HG02885 (cell line): ENCODE data around the gene CDH6.
"Not testable (repeated sequence)": the region's sequence is repeated elsewhere in the genome, so short reads cannot be mapped to it uniquely, and the experiment has no call there.

Source experiments
- ATAC-seq: cut with Tn5 transposase; IDR thresholded peaks from one replicate; pipeline ENCODE4 v1.9.1; 2021; ENCODE audit warnings: mild to moderate bottlenecking; ENCODE audit not compliant: unreplicated experiment, poor library complexity

Gene CDH6

DNA sequence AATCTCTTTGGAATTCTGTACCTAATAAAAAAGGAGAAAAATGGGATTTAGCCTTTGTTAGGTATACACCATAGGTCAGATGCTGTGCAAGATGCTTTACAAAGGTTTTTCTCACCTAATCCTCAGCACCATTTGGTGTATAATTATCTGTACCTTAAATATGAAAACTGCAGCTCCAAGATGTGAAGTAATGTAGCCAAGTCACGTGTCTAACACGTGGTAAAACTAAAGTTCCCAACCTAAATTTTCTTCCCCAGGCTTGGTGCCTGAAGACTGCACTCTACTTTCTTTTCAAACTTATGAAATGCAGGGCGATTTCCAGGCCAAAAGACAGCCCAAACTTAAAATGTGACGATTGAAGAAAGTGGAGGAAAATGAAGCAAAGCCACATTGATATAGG lies 125.8 kb downstream of the CDH6 start:
- ATAC-seq: no peak

DNA sequence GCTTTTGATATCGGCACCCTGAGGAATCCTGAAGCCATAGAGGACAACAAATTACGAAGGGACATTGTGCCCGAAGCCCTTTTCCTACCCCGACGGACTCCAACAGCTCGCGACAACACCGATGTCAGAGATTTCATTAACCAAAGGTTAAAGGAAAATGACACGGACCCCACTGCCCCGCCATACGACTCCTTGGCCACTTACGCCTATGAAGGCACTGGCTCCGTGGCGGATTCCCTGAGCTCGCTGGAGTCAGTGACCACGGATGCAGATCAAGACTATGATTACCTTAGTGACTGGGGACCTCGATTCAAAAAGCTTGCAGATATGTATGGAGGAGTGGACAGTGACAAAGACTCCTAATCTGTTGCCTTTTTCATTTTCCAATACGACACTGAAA lies 129.5 kb downstream of the CDH6 start:
- no peak for ATAC-seq

DNA sequence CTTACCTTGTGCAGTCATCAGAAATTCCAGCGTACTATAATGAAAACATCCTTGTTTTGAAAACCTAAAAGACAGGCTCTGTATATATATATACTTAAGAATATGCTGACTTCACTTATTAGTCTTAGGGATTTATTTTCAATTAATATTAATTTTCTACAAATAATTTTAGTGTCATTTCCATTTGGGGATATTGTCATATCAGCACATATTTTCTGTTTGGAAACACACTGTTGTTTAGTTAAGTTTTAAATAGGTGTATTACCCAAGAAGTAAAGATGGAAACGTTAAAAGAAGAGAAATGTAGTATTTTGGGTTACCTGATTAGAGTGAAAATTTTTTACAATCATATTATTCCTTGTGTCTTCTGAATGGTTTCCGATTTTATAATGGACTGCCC lies 131.4 kb downstream of the CDH6 start:
- no peak for ATAC-seq

DNA sequence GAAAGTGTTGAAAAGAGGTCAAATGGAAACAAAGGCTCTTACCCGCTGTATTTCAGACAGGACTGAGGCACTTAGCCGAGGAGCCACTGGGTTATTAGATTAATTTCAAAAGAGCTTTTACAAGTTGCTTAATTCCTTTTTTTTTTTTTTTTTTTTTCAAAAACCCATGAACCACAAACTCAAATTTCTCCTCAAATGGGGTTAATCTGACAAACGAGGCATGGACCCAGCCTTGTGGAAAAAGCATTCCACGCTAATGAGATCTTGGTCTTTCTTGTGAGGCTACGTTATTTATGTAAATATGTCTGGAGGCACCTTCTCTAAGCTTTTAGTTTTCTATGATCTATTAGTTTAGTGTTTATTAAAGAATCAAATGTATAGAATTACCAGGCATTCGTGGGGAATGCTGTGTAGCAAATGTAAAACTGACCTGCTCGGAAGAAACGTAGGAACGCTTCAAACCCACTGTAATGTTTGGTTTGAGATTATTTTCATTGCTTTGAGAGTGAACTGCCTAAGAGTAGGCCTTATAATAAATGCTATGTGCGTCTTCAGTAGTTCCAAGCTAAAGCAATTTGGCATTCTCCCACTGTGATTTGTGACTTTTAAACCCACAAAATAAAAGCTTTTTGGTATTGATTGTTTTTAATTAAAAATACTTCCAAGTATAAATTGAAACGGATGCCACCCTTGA lies 134.7 kb downstream of the CDH6 start:
- ATAC-seq: no peak

DNA sequence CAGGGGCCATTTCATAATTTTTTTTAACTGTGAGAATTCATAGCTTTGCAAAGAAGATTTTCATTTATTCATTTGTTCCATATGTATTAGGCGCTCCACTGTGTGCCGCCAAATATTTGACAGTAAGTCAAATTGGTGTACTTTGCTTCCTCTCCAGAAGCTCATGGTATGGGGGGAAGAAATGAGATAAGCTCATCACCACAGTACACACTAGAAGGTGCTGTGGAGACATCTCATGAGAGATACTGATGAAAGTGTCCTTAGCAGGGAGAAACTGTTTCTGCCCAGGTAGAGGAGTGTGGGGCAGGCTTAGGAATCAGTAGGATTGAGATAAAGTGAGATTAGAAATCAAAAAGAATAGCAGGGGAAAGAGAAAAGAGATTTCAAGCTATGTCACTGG lies 136.2 kb downstream of the CDH6 start:
- no peak for ATAC-seq

DNA sequence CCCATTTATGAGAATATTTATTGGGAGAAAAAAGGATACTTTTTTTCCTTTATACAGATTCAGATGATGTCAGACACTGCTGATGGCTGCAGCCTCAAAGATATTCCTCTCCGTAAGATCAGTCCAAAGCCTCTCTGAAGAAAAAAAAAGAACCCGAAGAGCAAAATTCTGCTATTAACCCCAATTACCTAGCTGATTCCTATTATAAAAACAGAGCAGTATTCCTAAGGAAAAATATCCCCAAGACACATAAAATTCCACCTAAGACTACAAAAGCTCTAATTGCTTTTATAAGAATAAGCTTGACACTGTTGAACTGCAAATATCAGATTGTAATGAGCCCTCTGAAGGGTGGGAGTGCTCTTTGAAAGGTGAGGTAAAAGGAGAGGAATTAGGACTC lies 138.7 kb downstream of the CDH6 start:
- no peak for ATAC-seq

DNA sequence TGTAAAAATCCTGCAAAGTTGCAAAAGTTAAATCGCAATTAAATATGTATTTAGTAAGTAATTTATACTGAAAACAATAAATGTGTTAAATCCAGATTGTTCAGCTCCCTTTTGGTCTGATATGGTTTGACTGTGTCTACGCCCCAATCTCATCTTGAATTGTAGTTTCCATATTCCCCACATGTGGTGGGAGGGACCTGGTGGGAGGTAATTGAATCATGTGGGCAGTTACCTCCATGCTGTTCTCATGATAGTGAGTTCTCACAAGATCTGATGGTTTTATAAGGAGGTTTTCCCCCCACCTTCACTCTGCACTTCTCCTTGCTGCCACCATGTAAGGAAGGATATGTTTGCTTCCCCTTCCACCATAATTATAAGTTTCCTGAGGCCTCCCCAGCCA lies 140.0 kb downstream of the CDH6 start:
- ATAC-seq: no peak

DNA sequence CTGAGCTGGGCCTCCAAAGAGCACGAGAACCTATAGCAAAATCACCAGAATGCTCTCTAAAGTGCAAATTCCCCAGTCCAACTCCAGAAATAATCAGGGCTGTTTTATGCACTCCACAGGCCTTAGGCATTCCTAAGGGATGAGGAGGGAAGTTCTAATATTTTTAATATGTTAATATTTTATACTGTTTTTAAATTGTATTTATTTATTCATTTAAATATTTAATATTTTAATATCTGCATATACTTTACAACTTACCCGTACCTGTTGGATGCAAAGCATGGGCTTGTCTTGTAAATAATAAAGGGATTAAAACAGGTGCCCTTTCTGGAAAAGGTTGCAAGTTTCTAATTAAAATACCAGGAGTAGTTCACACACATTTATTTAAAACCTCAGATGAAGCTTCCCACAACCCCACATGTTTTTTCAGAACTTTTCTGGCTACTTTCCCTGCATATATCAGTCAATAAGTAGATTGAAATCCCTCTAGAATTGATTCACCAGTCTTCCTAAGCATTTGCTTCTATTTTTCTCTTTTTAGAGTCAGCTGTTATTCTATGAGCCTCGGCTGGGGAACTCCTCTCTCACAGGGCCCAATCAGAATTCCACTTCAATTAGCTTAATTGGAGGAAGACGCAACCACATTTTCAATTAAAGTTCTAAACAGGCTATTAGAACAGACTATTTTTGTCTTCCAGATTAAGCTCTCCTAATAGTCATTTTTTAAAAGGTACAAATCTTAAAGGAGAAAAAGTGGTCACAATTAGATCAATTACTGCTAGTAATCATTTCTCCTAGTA lies 140.8 kb downstream of the CDH6 start:
- no peak for ATAC-seq

DNA sequence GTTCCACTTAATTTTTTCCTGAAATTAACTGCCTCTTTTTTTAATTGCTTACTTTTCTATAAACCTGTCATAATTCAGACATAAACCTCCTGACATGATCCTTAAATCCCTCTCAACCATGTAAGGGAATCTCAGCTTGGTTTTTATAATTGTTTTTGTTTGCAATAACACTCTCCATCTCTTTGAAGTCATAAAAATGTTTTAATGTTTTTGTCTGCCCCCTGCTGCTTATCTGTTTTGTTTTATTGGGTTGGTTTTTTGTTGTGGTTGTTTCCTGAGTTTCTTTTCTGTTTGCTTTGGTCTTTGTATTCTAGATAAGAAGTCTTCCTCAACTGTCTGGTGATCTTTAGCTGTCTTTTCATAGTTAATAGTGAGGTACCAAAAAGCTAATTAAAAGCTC lies 142.0 kb downstream of the CDH6 start:
- ATAC-seq: no peak

DNA sequence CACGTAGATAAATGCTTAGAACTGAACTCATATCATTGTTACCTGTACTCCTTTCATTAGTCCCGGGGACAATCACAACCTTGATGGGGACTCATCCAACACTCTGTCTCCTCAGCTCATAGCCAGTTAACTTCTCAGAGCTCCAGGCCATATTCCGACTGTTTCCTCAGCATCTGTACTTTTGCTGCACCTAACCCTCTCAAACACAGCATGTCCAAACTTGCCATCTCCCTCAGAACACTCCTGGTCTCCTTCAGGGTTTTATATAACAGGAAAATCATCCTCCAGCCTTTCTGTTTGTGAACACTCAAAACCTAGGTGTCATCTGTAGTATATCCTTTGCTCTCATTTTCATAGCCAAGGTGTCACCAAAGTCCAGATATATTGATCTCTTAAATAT lies 150.5 kb downstream of the CDH6 start:
- ATAC-seq: no peak

DNA sequence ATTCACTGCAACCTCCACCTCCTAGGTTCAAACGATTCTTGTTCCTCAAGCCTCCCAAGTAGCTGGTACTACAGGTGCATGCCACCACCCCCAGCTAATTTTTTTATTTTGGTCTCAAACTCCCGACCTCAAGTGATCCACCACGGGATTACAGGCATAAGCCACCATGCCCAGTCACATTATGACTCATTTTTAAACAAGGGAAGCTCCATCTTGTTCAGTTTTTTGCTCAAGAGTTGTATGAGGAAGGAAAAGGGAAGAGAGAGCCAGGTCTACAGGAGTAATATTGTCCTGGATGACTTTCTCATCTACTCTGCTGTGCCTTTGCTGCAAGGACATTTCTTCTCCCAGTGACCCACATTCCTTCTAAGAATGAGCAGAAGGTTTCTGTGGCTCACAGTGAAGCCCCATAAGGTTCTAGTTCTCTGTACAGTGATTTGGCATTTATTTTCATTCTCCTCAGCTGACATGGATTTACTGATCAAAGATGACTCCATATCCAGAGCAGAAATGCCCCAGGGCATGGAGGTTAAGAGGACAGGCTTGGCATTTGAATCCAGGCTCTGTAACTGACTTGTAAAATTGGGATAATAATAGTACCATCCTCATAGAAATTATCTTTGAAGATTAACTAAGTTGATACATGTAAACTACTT lies 153.5 kb downstream of the CDH6 start:
- ATAC-seq: no peak

DNA sequence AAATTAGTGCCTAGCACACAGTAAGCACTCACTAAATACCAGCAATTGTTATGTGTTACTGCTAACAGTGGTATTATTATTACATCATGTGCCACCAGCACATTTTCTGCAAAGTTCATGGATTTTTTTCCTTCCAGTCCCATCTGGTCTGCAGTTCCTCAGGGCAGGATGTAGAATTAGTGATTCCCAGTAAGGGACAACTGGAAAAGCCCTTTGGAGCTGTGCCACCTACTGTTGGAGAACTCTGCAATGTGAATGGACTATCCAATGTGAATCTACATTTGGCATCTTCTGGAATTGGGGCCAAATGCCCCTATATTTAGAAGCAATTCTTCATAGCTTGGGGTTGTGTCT lies 154.0 kb downstream of the CDH6 start:
- ATAC-seq: no peak

DNA sequence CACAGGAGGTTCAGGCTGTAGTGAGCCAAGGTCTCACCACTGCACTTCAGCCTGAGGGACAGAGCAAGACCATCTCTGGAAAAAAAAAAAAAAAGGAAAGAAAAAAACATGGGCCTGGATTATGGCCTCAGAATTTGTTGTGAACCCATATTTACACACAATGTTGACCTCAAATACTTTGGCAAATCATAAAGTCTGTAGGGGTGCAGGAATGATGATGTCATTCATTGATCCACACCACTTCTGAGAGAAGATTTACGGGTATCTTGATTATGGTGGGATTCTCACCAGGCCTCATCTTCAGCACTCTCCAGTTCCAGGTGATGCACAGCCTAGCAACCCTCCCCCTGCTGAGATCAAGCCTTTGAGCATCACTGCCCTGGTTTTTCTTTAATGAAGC lies 156.9 kb downstream of the CDH6 start:
- ATAC-seq: no peak

DNA sequence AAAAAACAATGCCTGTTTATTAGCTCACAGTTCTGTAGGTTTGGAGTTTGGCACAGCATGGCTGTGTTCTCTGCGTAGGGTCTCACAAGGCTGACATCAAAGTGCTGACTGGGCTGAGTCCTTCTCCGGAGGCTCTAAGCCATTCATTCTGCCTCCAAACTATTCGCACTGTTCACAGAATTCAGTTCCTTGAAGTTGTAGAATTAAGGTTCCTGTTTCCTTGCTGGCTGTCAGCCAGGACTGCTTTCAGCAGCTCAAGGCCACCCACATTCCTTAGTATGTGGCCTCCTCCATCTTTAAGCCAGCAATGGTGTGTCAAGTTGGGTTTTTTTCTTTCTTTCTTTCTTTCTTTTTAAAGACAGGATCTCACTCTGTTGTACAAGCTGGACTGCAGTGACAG lies 161.9 kb downstream of the CDH6 start:
- no peak for ATAC-seq

DNA sequence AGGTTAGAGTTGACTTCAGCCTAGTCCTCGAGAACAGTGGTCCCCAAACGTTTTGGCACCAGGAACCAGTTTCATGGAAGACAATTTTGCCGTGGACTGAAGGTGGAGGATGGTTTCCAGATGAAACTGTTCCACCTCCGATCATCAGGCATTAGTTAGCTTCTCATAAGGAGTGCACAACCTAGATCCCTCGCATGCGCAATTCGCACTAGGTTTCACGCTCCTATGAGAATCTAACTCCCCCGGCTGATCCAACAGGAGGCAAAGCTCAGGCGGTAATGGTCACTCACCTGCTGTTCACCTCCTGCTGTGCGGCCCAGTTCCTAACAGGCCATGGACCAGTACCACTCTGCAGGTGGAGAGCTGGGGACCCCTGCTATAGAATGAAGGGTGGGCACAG lies 163.6 kb downstream of the CDH6 start:
- no peak for ATAC-seq

DNA sequence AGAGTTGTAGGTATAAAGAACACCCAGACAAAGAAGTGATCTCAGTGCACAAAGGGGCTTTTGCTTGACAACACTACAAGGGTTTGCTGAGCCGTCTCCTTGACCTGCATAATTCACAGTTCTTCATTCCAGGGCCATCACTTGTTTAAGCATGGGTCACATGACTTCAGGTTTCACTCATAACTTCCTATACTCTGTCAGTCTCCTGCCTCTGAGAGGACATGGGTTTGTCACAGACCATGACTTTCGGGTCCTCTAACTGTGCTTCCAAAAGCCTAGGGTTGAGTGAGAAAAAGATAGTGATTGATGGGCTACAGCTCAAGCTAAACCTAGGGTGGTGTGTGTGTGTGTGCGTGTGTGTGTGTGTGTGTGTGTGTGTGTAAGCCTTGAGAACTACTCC lies 166.4 kb downstream of the CDH6 start:
- ATAC-seq: peak; percentile 68

DNA sequence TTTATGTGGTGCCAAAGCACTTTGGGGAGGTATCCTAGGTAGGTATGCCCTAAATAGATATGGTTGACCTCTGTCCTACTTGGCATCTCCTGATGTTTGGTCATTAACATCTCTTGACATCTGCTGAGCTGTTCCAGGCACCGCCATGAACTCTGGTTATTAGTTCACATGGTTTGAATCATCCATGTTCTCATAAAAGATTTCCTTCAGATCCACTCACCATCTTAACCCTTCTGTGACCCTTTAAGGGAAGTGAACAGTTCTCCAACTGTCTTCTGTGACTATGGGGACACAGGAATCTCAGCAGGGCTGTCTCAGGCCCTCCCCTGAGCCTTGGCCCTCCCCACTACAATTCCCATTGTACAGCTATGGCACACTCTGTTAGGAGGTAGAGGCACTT lies 167.7 kb downstream of the CDH6 start:
- no peak for ATAC-seq

DNA sequence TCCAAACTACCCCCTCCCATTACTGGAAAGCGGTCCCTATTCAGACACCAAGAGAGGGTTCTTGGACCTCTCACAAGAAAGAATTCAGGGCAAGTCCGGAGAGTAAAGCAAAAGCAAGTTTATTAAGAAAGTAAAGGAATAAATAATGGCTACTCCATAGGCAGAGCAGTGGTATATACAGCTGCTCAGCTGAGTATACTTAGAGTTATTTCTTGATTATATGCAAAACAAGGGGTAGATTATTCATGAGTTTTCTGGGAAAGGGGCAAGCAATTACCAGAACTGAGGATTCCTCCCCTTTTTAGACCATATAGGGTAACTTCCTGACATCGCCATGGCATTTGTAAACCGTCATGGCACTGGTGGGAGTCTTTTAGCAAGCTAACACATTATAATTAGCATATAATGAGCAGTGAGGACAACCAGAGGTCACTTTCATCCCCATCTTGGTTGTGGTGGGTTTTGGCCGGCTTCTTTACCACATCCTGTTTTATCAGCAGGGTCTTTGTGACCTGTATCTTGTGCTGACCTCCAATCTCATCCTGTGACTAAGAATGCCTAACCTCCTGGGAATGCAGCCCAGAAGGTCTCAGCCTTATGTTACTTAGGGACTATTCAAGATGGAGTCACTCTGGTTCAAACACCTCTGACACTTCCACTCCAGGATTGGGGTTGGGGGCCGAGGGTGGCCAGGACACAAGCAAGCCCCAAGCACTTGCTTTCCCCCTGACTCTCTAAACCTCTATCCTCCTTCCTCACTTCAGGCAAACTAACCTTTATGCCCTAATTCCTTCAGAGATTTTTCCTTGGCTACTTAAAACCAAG lies 168.4 kb downstream of the CDH6 start:
- not testable (repeated sequence) for ATAC-seq

DNA sequence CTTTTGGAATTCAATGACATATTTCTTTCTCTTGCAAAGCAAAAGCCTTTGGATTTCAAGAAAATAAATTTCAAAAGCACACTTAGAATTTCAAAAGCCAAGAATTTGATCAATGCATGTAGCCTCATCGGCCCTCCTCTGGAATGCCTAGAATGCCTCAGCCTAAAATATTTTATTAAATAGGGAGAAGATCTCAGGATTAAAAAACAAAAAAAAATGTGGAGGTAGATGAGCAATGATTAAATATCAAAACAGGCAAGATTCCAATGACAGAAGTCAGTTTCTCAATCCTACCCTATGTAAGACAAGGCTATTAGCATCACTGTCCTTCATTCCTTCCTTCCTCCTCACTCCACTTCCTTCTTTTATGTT lies 169.0 kb downstream of the CDH6 start:
- ATAC-seq: no peak

DNA sequence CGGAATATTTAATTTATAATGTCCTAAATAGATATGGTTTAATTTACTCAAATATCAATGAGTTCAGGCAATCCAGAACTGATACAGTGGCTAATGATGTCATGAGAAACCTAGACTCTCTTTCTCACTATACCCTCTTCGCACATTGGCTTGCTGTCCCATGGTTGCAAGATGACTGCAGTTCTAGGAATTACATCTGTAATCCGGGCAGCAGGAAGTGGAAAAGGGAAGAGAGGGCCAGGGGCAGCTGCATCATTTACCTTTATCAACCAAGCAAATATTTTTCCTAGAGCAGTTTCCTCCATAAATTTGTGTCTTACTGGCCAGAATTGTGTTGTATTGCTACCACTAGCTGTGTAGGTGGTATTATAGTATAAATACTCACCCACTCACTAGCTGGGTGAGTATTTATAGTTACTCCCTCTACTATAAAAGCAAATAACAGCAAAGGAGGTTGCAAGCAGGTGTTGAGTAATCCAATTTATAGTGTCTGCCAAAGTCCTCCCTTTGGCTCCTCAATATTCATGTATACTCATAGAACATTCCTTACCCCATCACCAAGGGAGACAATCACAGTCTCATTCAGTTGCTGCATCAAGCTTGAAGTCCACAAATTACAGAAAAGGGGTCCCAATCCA lies 169.6 kb downstream of the CDH6 start:
- ATAC-seq: no peak
